Mesenteric fat pad (tissue), 1 donor: Measurements from ENCODE around the gene MGA. TPM values are rescaled to one million over a fixed set of nuclear protein-coding genes. Genes with fewer than 3 reads are reported as not detected.

Experiments used
- DNase-seq: peaks from one replicate; pipeline ENCODE4 v3.0.0-alpha.2; 2020; ENCODE audit warnings: low spot score
- total RNA-seq: library from RNA; stranded (reverse); fragmentation: NEBNext Ultra II Directional; extraction: Animal tissue kit (Norgen Biotek cat#: 25700); gene quantifications from one replicate; pipeline ENCODE4 v1.2.1, GENCODE V29; 2021
- donor health status: DM: yes; HTN: yes; CAD: no.

Gene MGA
- total RNA-seq, 1 donor from 2014 or later: 32.9 TPM

GRCh38 chr15:41804916-41805666, 144.9 kb downstream of the MGA start:
- no peak for DNase-seq

GRCh38 chr15:41805711-41806110, 145.5 kb downstream of the MGA start:
- no peak for DNase-seq

- DNase-seq: no peak
Observed at GRCh38 chr15:41806291-41807181, 146.3 kb downstream of the MGA start.

GRCh38 chr15:41809121-41809520, 148.9 kb downstream of the MGA start:
- no peak for DNase-seq

GRCh38 chr15:41809526-41810220, 149.5 kb downstream of the MGA start:
- DNase-seq: no peak

GRCh38 chr15:41810651-41811431, 150.6 kb downstream of the MGA start:
- no peak for DNase-seq

GRCh38 chr15:41811432-41812195, 151.4 kb downstream of the MGA start:
- no peak for DNase-seq

- no peak for DNase-seq
Observed at GRCh38 chr15:41812820-41813375, 152.7 kb downstream of the MGA start.

- DNase-seq: no peak
Observed at GRCh38 chr15:41813426-41813825, 153.2 kb downstream of the MGA start.

- DNase-seq: no peak
Observed at GRCh38 chr15:41814534-41814933, 154.3 kb downstream of the MGA start.

- DNase-seq: no peak
Observed at GRCh38 chr15:41816788-41817187, 156.6 kb downstream of the MGA start.

- no peak for DNase-seq
Observed at GRCh38 chr15:41817327-41817726, 157.1 kb downstream of the MGA start.

GRCh38 chr15:41817781-41818180, 157.6 kb downstream of the MGA start:
- no peak for DNase-seq

GRCh38 chr15:41819455-41820050, 159.3 kb downstream of the MGA start:
- DNase-seq: no peak

GRCh38 chr15:41820791-41821423, 160.7 kb downstream of the MGA start:
- no peak for DNase-seq

GRCh38 chr15:41821831-41822230, 161.6 kb downstream of the MGA start:
- no peak for DNase-seq

- no peak for DNase-seq
Observed at GRCh38 chr15:41822471-41822870, 162.3 kb downstream of the MGA start.
